GM13976 (cell line): Measurements from ENCODE around the gene VIM.

ENCODE experiments used
- DNase-seq: peaks from one replicate; pipeline ENCODE4 v3.0.0; 2012; ENCODE audit warnings: low spot score
- CTCF ChIP-seq: IDR thresholded peaks from 2 replicates; pipeline ENCODE4 v1.5.1; 2012; ENCODE audit warnings: borderline replicate concordance, mild to moderate bottlenecking; ENCODE audit not compliant: insufficient read depth; ENCODE audit errors: extremely low read depth, missing control alignments, control extremely low read depth
- in situ Hi-C: fragments of 300-500 bp; cut with MboI; formaldehyde crosslinking; loops from one replicate; pipeline ENCODE4 v1.12.0; 2022; ENCODE audit warnings: low sequenced_read_pairs, mixed read lengths, inconsistent platforms; ENCODE audit not compliant: unreplicated experiment

The VIM gene

DNA sequence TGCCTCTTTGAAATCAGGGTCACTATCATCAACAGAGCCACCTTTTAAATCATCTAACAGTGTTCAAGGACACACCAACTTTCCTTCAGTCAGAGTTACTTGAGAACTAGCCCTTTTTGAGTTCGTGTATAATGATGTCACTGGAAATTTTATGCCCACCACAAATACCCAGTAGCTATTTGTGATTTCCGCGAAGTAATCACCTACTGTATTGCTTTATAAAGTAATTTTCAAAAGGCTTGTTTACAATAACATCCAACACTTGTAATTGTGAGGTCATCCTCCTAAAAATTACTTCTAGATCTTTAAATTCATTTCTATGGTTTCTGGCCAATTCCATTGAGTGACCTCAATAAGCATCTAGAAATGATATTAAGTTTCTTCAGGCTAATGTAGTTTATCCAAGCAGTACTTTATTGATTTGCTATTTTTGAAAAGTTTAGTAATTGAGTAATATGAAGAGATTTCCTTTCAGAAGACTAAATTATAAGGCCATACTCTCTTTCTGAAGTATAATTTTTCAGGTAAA, 39.3 kb upstream of the VIM start:
- TF ChIP-seq CTCF = no peak
- in situ Hi-C loops = no loop called here
- DNase-seq = no peak

GRCh38 chr10:17190602-17191001, 37.4 kb upstream of the VIM start:
- in situ Hi-C loops = no loop called here
- TF ChIP-seq CTCF = no peak
- DNase-seq = no peak

DNA sequence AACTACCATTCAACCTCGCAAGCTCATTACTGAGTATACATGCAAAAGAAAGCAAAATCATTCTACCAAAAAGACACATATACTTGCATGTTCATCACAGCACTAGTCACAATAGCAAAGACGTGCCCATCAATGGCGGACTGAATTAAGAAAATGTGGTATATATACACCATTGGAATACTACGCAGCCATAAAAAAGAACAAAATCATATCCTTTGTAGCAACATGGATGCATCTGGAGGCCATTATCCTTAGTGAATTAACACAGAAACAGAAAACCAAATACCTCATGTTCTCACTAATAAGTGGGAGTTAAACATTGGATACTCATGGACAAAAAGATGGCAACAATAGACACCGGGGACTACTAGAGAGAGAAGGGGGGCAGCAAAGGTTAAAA, 33.0 kb upstream of the VIM start:
- TF ChIP-seq CTCF = no peak
- no peak for DNase-seq
- in situ Hi-C loops = no loop called here

DNA sequence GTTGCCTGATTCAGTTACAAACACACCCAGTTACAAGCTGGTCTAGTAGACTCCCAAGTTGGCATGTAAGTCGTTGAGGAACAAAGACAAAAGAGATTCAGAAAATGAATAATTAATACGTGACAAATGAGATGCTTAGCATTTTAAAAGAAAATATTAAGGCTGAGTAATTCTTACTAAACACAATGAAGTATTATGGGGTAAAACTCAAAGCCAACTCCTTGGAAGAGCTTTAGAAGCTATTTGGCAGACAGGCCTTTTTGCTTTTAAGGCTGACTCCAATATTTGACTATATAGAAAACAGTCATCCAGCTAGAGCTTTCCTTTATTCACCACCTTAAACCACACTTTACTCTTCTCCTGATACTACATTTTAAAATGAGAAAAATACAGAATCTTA, 32.0 kb upstream of the VIM start:
- DNase-seq = no peak
- in situ Hi-C loops = no loop called here
- TF ChIP-seq CTCF = no peak

DNA sequence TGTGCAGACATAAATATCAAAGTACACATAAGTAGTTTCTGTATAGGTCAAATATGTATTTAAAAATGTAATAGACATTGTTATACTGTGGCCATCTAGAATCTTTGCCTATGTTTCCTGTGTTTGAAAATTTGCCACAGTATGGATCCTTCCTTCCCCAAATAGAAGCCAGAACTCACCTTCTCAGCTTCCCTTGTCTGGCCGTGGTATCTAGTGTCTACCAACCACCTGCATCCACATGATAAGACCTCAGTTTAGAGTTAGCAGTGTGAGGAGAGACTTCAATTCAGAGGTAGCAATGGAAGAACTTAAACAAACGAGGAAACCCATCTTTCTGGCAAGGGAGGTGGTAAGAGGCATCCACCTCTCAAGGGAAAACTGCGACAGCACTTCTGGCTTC, 31.5 kb upstream of the VIM start:
- TF ChIP-seq CTCF = no peak
- in situ Hi-C loops = no loop called here
- DNase-seq = no peak

GRCh38 chr10:17199351-17199804, 28.7 kb upstream of the VIM start:
- TF ChIP-seq CTCF = no peak
- in situ Hi-C loops = no loop called here
- no peak for DNase-seq
